Measurements from ENCODE around the gene ADRB2.
"Not testable (repeated sequence)": the region's sequence is repeated elsewhere in the genome, so short reads cannot be mapped to it uniquely, and the experiment has no call there.

The ADRB2 gene

DNA sequence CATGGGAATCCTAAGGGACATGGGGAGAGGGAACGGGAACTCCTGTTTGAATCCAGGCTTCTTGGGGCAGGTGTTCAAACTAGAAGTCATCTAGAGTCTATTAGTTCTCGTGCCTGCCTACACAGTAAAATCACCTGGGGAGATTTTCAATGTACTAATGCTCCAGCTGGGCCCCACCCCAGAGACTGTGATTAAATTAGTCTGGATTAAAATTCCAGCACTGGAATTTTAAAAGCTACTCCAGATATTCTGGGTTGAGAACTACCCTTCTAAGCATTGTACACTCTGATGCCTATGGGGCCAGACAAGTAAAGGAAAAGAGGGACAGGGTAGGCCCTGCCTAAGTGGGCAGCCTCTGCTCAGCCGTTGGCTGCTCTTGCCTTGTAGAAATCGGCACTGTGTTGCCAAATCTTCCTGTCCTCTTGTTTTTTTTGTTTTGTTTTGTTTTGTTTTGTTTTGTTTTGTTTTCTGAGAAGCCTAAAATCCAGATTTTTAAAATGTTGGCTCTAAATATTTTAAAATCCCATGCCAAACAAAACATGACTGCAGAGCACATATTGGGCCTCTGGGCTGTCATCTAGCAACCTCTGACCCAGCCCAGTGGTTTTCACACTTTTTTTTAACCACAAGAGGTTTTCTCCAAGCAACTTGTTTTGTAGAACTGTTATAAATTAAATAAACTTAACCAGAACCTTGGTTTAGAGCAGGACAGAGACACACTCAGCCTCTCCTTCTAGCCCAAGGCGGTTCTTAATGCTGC, 29.0 kb downstream of the ADRB2 start:
- DNase-seq = no peak

- no peak for DNase-seq
Measured at GRCh38 chr5:148856009-148856367, 29.6 kb downstream of the ADRB2 start.

DNA sequence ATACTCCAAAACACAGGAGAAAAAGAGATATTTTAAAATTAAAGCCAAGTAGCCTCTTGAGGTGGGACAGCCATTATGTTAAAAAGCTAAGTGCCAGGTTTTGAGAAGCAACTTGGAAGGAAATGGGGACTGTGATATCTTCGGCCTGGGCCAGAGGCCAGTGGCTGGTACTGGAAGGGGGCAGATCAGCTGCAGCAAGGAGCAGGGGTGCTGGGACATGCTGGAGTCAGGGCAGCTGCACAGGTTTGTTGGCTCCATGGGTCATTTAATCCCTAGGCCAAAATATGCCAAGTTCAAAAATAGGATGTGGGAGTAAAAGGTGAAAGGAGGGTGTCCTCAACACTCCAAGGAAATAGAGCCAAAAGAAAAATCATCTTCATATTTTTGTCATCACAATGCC, 30.0 kb downstream of the ADRB2 start:
- DNase-seq = no peak

- no peak for DNase-seq
Measured at GRCh38 chr5:148857474-148857873, 31.1 kb downstream of the ADRB2 start.

DNA sequence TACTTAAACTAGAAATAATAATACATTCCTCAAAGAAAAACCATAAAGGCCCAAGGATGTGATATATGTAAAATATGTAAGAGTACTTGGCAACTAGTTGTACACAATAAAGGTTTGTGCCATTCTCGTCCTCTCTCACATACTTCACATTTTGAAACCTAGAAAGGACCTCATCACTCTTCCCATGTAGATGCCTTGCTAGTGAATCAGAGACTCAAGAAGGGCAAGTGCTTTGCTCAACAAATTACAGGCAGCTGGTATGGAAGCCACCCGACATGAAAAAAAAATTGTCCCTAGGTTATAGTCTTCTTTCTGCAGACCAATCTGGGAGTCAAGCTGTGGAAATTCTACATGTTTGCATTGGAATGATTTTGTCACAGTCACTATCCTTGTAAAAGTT, 31.7 kb downstream of the ADRB2 start:
- no peak for DNase-seq

- no peak for DNase-seq
Measured at GRCh38 chr5:148858547-148858946, 32.1 kb downstream of the ADRB2 start.

DNA sequence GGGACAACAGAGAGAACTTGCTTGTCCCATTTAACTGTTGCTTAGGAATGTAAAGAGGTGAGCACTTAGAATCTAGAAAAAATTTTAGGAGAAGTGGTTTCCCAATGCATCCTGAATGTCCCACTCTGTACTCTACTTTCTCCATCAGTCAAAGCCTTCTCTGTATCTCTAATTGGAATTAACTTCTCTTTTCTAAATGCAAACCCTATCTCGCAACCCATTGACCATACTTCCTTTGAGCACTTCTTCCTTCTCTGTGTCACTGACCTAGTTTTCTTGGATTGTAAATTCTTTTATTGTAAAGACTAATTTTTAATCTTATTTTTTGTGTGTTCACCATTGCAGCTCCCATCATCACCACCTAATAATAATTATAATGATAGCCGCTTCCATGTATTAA, 33.3 kb downstream of the ADRB2 start:
- DNase-seq = no peak

DNA sequence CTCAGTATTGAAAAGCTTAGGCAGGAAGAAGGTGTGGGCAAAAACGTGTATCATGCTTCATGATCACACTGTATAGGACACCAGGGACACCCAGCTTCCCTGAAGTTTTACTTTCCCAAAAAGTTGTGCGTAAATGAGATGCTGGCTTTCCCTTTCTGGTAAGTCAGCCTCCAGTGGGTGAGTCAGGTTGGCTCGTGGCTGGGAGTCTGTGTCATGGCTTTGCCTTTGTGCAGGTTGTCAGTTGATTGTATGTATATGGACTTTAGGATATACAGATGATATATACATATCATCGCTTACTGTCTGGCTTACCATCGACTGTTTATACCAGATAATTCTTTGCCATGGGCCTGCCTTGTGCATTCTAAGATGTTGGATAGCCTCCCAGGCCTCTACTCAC, 34.2 kb downstream of the ADRB2 start:
- DNase-seq = no peak

GRCh38 chr5:148861088-148861487, 34.7 kb downstream of the ADRB2 start:
- no peak for DNase-seq

DNA sequence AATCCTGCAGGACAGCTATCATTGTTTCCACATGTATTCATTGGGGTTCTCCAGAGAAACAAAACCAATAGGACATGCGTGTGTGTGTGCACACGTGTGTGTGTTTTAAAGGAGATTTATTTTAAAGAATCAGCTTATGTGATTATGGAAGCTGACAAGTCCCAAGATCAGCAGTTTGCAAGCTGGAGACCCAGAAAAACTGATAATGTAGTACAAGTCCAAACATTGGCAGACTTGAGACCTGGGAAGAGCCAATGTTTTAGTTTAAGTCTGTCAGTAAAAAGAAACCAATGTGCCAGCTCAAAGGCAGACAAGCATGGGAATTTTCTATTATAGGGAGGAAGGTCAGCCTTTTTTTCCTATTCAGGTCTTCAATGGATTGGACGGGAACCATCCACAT, 35.3 kb downstream of the ADRB2 start:
- no peak for DNase-seq

DNA sequence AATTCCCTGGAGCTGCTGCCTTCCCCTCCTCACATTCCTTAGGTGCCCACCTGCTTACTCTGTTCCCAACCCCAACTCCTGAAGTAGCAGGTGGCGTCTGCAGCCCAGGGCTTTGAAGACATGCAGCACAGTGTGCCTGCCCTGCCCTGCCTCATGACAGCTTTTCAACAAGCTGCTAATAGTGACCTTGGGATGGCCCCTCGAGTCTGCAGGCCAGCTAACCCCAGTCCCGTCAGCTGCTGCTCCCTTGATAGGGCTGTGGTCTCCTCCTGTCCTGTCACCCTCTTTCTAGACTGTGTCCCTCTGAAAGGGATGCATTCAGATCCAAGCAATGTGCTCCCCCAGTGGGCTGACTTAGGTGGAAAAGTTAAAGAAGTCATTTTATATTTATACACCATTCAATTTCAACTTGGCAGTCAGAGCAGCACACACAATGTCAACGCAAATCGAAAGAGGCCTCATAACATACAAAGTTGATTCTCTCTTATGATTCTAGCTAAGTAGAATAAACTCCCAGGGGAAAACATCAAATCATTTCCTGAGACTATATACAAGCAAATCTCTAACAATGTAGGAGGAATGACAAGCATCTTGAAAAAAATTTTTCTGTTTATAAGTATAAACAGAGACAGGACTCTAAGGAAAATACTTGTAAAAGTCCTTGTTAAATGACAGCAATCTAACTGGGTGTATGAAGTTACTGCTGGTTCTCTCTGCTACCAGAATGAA, 37.9 kb downstream of the ADRB2 start:
- DNase-seq = no peak

DNA sequence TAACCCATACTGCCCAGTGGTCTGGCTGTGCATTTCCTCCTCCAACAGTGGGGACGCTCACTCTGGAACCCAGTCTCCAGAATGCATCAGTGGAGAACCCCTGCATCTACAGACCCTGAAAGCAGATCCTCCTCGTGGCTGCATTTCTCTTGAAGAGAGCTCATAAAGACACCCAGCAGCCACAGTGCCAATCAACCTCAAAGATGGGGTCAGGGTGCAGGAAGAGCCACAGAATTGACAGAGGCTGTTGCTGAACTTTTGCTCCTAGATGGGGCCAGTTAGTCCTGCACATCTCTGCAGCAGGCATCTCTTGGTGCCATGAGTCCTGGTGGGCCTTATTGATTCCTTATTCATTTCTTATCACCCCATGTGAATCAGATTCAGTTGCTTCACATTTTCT, 39.6 kb downstream of the ADRB2 start:
- DNase-seq = no peak

DNA sequence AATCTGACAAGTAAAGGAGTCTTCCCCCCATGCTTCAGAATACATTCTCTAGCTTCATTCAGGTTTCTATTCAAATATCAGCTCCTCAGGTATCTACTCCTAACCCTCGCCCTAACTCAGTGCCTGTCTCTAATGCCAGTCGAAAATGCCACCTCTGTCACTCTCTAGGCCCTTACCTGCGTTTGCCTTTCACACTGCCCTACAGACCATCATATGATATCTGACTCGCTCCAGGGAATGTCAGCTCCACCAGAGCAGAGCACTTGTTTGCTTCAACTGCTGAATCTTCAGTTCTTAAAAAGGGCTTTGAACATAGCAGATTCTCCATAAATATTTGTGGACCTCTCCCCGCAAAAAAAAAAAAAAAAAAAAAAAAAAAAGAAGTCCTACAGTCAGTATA, 46.7 kb downstream of the ADRB2 start:
- DNase-seq = no peak

GRCh38 chr5:148873690-148874485, 47.5 kb downstream of the ADRB2 start:
- no peak for DNase-seq

GRCh38 chr5:148875205-148875875, 48.9 kb downstream of the ADRB2 start:
- no peak for DNase-seq

DNA sequence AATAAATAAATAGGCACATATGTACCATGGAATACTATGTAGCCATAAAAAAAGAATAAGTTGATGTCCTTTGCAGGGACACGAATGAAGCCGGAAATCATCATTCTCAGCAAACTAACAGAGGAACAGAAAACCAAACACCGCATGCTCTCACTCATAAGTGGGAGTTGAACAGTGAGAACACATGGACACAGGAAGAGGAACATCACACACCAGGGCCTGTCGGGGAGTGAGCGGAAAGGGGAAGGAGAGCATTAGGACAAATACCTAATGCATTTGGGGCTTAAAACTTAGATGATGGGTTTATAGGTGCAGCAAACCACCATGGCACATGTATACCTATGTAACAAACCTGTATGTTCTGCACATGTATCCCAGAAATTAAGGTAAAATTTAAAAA, 51.0 kb downstream of the ADRB2 start:
- not testable (repeated sequence) for DNase-seq
